GM18907 (cell line): ENCODE measurements around the gene CELF4.

ENCODE experiments used
- ATAC-seq: cut with Tn5 transposase; IDR thresholded peaks from one replicate; pipeline ENCODE4 v1.9.1; 2021; ENCODE audit warnings: mild to moderate bottlenecking, moderate library complexity; ENCODE audit not compliant: unreplicated experiment

Gene CELF4

DNA sequence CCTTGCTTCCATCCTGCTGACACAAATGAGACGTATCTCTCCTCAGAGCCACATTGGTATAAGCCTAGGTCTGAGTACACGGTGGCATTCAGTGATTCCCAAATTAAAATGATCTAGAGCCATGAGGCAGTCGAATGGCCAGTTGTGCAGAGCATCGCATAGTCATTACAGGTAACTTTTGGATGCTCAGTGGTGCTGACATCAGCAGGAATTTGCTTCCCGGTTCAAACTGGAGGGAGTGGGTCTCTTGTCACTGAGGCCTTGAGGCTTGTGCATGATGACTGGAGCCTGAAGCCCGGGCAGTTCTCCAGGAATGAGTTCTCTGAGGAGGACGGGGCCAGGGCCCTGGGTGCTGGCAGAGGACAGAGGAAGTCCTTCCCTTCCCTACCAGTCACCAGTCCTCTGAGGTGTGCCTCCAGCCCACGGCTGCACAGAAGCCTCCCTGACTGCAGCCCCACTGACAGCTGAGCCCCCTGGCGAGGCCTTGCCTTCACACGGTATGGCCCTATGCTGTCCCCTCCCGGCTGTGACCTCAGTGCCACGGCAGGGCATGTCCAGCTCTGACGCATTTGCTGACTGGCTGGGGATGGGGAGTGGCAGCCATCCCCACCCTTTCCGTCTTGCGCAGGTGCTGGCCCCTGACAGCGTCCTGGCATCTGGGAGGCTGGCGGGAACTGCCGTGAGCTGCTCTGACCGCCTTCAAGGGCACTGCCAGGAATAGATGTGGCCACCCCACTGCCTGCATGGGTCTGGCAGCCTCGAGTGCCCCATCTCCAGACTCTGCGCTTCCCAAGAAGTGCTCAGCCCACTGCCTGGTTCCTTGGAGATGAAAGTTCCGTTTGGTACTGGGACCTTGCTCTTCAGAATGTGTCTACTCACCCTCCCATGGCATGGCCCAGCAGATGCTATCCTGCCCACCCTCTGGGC lies 117.4 kb downstream of the CELF4 start:
- no peak for ATAC-seq

DNA sequence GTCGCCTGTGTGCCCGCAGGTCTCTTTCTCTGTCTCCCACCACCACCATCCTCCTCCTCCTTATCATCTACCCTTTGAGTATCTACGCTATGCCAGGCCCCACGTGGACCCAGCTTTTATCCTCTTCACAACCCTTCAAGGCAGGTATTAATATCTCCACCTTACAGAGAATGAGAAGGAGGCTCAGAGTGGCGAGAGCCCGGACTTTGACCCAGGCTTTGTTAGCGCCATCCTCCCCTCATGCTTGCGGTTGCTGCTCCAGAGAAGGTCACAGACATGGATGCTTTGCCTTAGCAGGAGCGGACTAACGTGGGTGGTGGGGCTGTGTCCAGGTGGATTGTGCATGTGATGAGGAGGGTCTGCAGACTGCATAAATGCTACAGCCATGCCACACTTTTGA lies 119.8 kb downstream of the CELF4 start:
- no peak for ATAC-seq

GRCh38 chr18:37445368-37445767 lies 120.2 kb downstream of the CELF4 start:
- ATAC-seq: no peak

GRCh38 chr18:37443325-37444055 lies 122.1 kb downstream of the CELF4 start:
- no peak for ATAC-seq

DNA sequence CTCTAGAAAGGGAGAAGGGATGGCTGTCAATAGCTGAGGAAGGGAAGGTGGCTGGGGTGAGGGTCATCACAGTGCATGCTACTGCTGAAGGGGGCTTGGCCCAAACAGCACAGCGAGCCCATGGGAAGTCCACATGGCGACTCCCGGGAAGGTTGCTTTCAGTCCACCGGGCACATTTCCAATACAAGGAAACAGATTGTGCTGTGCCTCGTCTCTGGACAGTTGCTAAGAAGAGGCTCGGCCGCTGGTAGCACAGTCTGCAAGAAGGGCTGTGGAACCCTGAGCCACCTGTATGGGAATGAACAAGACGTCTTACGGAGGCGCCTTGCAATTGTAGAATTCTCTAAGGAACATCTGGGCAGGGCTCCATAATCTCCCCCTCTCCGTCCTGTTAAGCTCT lies 123.1 kb downstream of the CELF4 start:
- ATAC-seq: no peak

DNA sequence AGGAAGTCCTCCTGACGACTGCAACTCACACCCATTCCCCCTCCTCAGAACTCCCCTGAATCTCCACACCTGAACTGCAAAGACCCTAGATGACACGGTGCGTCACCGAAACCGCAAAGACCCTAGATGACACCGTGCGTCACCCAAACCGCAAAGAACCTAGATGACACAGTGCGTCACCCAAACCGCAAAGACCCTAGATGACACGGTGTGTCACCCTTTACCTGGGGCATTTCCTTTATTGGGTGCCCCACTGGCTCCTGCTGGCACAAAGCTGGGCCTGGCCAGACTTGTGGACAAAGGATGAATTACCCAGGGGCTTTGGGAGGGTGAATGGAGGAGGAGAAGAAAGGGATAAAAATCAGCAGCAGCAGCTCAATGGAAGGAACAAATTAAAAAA lies 123.8 kb downstream of the CELF4 start:
- no peak for ATAC-seq

- no peak for ATAC-seq
Observed at GRCh38 chr18:37440206-37440605, 125.4 kb downstream of the CELF4 start.

DNA sequence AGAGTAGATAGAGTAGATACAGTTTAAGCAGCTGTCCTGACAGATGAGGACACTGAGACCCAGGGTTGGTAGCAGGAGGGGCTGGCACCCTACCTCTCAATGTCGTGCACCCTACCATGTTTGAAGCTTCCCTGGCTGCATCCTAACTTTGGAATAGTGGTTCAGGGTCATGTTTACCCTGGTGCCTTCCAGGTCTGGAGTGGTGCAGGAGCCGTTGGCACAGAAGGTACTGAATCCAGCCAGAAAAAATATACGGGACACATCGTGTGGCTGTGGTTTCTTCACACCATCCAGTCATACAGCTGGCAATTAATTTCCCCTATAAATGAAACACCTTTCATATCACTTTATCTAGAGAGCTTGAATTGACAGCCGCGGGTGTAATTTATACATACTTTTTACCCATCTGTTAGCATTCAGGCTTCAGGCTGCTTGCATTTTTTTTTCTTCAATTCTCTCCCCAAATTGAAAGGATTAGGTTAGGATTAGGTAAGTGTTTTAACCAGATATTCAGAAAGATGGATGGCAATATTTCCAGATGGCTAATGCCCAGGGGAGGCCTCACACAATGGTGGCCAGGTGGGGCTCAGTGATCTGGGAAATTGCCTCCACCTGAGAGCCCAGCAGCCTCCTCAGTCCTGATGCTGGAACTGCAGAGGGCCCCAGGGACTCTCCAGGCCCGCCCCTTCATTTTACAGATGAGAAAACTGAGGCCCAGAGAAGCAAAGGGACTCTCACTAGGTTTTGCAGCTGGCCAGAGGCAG lies 127.0 kb downstream of the CELF4 start:
- ATAC-seq: no peak

GRCh38 chr18:37435996-37436395 lies 129.6 kb downstream of the CELF4 start:
- ATAC-seq: no peak

GRCh38 chr18:37435150-37435867 lies 130.3 kb downstream of the CELF4 start:
- no peak for ATAC-seq

GRCh38 chr18:37434161-37434860 lies 131.3 kb downstream of the CELF4 start:
- ATAC-seq: no peak

DNA sequence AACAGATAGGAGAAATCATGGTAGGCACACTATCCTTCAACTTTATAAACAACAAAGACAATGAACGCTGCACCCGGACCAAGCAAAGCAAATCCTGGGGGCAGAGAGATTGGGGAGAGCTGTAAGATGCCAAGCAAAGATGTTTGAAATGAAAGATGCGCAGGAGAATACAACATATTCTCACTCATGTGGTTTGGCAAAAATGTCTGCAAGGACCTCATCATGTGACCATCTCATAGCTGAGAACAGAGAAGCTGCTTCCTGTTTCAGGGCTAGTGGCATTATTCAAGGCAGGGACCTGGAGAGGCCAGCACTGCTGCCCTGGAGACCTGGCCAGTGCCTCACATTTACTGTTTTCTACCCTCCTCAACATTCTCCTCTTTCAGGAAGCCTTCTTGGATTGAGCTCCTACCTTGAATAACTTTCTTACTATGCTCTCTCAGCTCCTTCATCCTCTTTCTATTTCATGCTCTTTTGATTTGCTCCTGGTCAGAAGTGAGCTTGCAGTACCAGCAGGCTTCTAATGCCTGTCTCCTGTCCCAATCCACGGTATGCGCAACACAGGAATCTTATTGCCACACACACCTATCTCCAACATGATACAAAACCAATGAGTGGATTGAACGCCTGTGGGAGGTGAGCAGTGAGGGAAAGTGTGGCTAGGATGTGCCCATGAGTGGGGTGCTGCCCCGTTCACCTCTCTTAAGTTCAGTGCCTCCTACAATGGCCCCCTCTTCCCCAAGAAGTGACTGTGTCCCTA lies 133.0 kb downstream of the CELF4 start:
- ATAC-seq: no peak

GRCh38 chr18:37430357-37431076 lies 135.1 kb downstream of the CELF4 start:
- ATAC-seq: no peak

- ATAC-seq: no peak
Observed at GRCh38 chr18:37429791-37430190, 135.8 kb downstream of the CELF4 start.

- no peak for ATAC-seq
Observed at GRCh38 chr18:37428288-37428974, 137.2 kb downstream of the CELF4 start.

DNA sequence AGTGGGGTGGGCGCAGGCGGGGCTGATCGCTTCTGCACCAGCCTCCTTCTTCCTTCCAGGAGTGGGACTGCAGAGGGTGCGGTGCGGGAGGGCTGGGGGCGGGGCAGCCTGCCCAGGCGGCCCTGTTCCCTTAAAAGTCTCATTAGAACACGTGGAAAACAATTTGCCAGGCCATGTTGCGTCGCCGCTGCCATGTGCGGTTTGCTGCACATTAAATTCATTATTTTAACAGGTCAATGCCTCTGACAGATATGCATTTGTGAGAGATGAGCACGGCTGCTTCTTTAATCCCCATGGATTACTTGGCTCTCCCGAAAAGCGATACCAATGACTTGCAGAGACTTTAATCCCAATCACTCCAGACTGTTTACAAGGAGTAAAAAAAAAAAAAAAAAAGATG lies 139.0 kb downstream of the CELF4 start:
- no peak for ATAC-seq

GRCh38 chr18:37425222-37425621 lies 140.4 kb downstream of the CELF4 start:
- no peak for ATAC-seq

GRCh38 chr18:37424507-37424906 lies 141.1 kb downstream of the CELF4 start:
- ATAC-seq: no peak
